GM10266 (cell line): Measurements from ENCODE around the gene PCDHB11.
"Not testable (repeated sequence)": the region's sequence is repeated elsewhere in the genome, so short reads cannot be mapped to it uniquely, and the experiment has no call there.

Experiments
- DNase-seq: peaks from one replicate; pipeline ENCODE4 v3.0.0; 2012; ENCODE audit errors: extremely low spot score
- TF ChIP-seq, protein P1 (sequence below): IDR thresholded peaks from 2 replicates; pipeline ENCODE4 v1.5.1; 2012; ENCODE audit warnings: mild to moderate bottlenecking, low read depth; ENCODE audit not compliant: control insufficient read depth, insufficient read depth; ENCODE audit errors: missing control alignments

Gene PCDHB11

DNA sequence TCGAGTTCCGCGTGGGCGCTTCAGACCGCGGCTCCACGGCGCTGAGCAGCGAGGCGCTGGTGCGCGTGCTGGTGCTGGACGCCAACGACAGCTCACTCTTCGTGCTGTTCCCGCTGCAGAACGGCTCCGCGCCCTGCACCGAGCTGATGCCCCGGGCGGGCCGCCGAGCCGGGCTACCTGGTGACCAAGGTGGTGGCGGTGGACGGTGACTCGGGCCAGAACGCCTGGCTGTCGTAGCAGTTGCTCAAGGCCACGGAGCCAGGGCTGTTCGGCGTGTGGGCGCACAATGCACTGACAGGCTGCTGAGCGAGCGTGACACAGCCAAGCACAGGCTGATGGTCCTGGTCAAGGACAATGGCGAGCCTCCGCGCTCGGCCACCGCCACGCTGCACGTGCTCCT is 42.1 kb downstream of the PCDHB11 start:
- no peak for DNase-seq
- TF ChIP-seq, protein P1, sequence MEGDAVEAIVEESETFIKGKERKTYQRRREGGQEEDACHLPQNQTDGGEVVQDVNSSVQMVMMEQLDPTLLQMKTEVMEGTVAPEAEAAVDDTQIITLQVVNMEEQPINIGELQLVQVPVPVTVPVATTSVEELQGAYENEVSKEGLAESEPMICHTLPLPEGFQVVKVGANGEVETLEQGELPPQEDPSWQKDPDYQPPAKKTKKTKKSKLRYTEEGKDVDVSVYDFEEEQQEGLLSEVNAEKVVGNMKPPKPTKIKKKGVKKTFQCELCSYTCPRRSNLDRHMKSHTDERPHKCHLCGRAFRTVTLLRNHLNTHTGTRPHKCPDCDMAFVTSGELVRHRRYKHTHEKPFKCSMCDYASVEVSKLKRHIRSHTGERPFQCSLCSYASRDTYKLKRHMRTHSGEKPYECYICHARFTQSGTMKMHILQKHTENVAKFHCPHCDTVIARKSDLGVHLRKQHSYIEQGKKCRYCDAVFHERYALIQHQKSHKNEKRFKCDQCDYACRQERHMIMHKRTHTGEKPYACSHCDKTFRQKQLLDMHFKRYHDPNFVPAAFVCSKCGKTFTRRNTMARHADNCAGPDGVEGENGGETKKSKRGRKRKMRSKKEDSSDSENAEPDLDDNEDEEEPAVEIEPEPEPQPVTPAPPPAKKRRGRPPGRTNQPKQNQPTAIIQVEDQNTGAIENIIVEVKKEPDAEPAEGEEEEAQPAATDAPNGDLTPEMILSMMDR, result no peak

DNA sequence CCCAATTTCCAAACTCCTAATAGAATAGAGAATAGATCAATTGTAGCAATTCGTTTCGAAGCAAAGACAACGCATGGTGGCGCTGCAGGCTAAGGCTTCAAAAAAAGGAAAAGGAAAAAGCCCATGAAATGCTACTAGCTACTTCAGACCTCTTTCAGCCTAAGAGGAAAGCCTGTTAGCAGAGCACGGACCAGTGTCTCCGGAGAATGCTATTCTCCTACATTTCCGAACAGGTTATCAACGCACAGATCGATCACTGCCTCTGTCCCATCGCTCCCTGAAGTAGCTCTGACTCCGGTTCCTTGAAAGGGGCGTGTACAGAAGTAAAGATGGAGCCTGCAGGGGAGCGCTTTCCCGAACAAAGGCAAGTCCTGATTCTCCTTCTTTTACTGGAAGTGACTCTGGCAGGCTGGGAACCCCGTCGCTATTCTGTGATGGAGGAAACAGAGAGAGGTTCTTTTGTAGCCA is 45.9 kb downstream of the PCDHB11 start, which contains the start of gene PCDHB15:
Gene PCDHB15, plus strand, starts transcription at position 146 of the 468 bp plus-strand sequence. Its CDS starts 184 bp downstream, at position 330.
- no peak for DNase-seq
- TF ChIP-seq, protein P1, result no peak

- not testable (repeated sequence) for DNase-seq
Measured at GRCh38 chr5:141246971-141247370, 47.5 kb downstream of the PCDHB11 start.

DNA sequence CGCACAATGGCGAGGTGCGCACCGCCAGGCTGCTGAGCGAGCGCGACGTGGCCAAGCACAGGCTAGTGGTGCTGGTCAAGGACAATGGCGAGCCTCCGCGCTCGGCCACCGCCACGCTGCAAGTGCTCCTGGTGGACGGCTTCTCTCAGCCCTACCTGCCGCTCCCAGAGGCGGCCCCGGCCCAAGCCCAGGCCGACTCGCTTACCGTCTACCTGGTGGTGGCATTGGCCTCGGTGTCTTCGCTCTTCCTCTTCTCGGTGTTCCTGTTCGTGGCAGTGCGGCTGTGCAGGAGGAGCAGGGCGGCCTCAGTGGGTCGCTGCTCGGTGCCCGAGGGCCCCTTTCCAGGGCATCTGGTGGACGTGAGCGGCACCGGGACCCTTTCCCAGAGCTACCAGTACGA is 48.0 kb downstream of the PCDHB11 start:
- not testable (repeated sequence) for DNase-seq

- TF ChIP-seq, protein P1, result no peak
- no peak for DNase-seq
Measured at GRCh38 chr5:141250576-141250975, 51.1 kb downstream of the PCDHB11 start.
